ENCODE results near the gene DHX16.
"Not testable (repeated sequence)": the region's sequence is repeated elsewhere in the genome, so short reads cannot be mapped to it uniquely, and the experiment has no call there.

The DHX16 gene

DNA sequence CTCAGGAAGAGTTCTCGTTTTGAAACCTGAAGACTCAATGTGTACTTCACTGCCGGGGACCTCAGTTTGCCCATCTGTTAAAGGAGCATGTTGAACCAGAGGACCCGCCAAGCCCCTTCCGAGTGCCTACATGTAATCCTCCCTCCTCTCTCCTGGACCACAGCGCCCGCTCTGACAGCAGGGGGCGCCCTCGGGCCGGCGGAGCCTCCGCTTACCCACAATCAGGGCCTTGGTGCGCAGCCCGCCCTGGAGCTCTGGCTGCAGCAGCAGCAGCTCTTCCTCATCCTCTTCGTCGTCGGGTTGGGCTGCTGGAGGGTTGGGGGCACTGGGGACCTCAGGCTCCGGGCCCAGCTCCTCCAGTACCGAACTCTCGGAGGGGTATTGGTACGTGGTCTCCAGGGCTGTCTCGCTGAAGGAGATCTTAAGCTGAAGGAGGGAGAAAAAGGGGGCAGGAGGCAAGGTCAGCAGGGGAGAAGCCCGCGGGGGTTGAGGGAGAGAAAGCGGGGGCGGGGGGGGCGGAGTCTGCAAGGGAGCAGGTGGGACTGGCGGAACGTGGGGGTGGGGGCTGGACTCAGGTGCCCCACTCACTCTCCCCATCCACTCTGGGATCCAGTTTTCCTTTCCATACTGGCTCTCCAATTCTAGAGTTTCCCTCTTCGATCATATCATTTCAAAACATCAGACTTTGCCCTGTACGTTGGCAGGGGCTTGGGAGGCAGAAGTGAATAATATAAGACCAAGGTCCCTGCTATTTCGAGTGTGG is 6.3 kb upstream of the DHX16 start:
- peak; percentile 64 for DNase-seq

GRCh38 chr6:30676660-30677285 is 4.0 kb upstream of the DHX16 start:
- DNase-seq = no peak

DNA sequence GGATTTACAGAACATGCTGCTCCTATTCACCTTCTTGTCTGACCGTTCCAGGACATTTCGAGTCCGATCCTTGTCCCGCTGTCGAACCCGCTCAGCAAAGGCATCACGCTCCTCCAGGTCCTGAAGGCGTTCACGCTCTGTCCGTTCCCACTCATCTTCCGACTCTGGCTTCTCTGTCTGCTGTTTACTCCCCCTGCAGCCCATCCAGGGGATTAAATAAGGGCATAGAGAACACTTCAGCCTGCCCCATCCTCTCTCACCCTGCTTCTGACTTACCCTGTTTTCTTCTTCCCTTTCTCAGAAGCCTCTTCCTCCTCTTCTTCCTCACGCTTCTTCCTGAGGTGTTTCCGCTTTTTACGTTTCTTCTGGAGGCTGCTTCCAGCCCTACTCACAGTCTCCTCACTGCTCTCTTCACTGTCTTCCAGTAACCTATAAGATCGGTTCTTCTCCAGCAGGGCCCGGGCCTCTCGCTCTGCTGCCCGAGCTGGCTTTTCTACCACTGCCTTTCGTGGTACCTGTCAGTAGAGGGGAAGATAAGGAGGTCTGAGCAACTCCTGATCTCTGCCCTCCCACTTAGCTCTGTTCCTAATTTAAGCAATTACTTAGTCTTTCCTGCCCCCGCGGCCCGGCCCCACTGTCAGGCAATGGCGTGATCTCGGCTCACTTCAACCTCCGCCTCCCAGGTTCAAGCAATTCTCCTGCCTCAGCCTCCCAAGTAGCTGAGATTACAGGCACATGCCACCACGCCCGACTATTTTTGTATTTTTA is 1.9 kb downstream of the DHX16 start:
- DNase-seq = no peak

GRCh38 chr6:30666300-30666699 is 6.5 kb downstream of the DHX16 start:
- DNase-seq = not testable (repeated sequence)

DNA sequence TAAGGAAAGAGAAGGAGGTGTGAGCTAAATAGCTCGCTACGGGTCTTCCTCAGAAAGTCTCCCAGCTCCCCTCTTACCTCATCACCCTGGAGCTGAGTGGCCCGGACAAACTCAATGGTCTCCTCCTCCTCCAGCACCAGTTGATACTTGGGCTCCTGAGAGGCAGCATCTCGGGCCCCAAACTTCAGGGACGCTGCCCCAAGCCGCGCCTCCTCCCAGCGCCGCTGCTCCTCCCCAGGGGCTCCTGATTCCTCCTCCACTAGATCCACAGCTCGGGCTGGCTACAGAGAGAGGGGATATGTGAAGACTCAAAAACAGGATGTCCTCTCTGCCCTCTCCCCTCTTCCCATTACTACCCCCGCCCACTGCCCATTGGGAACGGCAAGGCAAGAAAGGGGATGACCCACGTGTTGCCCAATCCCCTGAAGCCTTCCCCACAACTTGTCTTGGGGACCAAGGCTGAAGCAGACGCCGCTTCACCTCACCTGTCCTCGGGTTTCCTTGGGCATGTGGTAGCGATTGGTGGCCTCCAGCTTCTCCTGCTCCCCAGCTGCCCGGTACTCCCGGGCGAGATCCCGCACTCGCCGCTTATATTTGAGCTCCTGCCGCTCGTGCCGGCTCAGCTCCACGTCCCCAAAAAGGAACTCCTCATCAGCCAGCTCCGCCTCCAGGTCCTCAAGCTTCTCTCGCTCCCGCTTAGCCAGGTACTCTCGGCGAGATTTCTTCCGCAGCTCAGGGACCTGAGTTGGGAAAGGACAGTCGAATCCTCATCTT is 7.6 kb downstream of the DHX16 start:
- no peak for DNase-seq

DNA sequence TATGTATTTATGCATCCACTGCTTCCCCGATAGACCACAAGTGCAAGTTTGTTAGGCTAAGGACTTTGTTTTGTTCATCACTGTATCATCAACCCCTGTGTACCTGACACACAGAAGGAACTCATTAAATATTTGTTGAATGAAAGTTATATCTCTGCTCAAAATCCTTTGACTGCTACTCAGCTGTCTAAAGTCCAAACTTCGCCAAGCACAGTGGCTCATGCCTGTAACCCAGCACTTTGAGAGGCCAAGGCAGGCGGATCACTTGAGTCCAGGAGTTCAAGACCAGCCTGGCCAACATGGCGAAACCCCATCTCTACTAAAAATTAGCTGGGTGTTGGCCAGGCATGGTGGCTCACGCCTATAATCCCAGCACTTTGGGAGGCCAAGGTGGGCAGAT is 14.9 kb downstream of the DHX16 start:
- DNase-seq = not testable (repeated sequence)

DNA sequence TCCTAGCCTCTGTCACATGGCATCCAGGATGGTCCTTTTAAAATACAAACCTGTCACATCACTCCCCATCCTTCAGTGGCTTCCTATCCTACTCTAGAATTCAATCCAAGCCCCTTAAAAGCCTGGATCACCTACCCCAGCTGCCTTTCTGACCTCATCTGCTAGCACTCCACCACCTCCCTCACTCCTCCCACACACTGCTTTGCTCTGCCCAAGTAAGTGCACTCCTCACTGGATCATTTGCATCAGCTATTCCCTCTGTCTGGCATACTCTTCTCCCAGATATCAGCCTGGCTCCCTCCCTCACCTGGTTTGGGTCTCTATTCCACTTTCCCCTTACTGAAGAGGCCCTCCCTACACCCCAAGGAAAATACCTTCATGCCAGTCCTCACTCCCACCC is 15.4 kb downstream of the DHX16 start:
- peak; percentile 27 for DNase-seq

DNA sequence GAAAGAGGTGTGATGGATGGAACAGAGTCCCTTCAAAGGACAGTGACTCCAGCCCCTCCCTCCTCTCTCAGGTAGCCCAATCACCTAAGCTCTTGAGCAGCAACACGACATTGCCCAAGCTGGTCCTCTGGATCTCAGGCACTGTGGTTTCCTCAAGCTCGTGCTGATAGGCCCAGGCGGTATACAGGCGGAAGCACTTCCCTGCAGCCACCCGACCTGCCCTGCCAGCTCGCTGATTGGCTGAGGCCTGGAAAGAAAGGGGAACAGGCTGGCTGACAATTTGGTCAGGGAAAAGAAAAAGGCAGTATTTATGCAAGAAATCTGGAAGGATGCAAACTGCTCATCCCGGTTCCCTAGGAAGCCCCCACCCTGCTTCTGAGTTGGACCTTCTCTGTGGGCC is 16.3 kb downstream of the DHX16 start:
- no peak for DNase-seq

DNA sequence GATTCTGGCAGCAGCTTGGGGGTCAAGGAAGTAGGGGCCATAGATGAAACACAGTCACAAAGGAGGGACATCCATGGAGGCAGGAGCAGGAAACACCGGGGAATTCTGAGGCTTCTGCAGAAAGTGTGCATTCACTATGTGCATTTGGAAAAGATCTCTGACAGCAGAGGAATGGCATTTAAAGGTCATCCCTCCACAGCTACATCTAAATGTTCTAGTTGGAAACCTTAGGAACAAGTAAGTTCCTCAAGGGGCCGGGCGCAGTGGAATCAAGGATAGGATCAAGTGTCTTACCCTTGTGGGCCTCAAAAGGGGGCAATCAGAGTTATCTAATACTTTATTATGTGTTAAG is 17.1 kb downstream of the DHX16 start:
- DNase-seq = no peak

- DNase-seq = no peak
Observed at GRCh38 chr6:30654798-30655742, 17.7 kb downstream of the DHX16 start.

GRCh38 chr6:30651143-30651542 is 21.7 kb downstream of the DHX16 start:
- DNase-seq = no peak

DNA sequence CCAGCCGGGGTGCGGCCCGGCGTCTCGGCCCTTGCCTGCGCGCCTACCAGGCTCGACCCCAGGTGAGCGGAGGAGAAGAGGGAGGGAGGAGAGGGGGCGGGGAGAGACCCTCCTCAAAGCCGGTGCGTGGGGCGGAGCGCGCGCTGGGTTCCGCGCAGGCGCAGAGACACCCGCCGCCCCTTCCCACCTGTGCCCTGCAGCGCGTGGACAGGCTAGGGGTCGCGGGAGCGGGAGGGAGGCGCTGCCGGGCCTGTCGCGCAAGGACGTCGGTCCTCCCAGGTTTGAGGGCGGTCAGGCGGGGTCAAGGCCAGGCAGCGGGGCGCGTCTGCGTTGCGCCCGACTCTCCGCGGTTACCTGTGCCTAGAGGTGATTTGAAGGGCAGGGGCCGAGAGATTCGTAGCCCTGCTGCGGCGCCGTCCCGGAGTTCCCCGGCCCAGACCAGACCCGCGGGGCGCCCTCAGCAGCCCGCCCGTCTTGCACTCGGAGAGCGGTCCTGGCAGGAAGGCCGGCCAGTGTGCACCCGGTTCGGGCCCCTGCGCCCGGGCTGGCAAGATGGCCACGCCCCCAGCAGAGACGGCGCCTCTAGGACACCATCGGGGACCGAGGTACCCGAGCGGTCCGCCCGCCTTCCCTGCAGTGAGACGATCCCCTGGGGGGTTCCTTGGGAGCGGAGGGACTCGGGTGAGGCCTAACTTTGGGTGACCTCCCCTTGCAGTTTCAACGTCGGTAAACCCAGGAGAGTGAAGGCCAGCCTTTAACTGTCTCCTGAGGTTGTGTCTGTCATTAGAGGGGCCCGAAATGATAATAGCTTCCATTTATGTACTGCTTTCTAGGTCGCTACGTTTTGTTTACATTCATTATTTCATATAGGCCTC is 25.3 kb downstream of the DHX16 start:
- peak; percentile 55 for DNase-seq

DNA sequence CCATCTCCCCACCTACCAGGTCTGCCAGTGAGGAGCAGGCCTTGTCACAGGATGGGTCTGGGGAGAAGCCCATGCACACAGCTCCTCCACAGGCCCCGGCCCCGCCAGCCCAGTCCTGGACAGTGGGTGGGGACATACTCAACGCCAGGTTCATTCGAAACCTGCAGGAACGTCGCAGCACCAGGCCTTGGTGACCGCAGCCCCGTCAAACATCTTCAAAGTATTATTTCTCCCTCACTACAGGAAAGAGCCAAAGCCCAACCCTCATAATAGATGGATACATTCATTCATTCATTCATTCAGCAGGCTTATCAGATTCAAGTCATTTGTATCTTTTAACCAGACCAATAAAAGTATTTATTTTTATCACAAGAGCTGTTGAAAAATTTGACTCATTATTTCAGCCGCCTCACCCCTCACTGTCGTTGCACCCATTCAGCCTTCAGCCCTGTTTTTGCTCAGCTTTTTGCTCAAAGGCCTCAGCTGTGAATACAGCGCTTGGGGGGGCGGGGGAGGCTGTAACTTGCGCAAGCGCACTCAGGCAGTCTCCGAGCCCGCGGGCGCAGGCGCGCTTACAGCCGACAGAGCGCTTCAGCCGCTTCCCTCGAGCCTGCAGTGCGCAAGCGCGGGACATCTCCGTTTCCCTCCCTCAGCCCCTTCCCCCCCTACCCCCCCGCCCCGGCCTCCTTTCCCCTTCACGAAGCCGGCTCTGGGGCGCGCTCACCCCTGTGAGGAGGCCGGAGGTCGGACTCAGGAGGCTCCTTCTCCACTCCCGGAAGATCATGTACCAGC is 26.2 kb downstream of the DHX16 start, which contains the start of gene C6orf136:
C6orf136 (plus strand) TSS at position 684 of the 792 bp plus-strand sequence; CDS start at position 783, 99 bp downstream.
- DNase-seq = peak; percentile 90

GRCh38 chr6:30645989-30646388 is 26.8 kb downstream of the DHX16 start:
- no peak for DNase-seq

DNA sequence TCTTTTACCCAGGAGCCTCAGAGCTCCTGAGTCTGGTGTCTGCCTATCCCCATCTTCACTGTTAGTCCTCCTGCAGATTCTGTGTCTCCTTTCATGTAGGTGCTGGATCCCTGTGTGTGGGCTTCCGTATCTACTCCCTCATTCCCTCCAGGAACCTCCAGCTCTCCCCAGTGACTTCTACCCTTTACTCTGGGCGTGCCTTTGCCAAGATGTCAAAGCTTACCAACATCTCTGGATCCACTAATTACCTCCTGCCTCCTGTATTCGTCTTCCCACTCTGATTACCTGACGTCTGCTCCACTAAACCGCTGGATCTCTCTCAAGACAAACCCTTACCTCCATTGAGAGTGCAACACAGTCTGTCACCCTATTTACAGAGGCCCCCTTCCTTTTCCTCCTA is 28.0 kb downstream of the DHX16 start:
- no peak for DNase-seq

DNA sequence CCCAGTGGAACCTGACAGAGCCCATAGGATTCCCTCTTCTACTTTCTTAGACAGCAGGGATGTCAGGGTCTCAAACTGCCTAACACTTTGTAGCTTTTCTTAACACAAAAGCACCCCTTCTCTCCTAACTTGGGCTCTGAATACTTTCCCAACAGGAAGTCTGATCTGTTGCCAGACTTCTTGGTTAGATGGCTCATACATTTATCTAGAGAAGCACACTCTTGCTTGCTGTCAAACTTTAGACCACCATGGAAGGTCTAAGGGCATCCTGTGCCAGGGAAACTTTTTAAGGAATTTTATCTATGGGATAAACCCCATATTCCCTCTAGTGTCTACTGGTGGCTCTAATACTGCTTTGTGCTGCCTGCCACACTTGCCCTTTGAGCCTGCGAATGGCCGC is 29.1 kb downstream of the DHX16 start:
- no peak for DNase-seq

GRCh38 chr6:30641048-30641447 is 31.8 kb downstream of the DHX16 start:
- DNase-seq = no peak

DNA sequence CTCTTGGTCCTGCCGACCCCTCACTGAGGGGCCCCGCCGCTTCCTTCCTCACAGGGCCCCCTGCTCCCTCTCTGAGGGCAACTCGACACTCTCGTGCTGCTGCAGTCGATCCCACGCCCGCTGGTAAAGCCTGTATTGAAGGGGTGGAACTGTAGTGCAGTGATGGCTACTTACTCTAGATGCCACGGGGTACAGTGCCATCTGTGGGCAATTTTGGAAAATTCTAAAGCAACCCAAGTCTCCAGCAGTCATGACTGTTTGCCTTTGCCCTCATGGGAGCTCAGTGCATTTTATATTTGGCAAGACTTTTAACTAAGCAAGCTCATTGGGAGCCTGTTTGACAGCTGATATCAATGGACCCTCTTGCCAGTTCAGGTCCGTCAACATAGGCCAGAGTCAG is 32.3 kb downstream of the DHX16 start:
- DNase-seq = no peak

- DNase-seq = no peak
Observed at GRCh38 chr6:30635834-30636233, 37.0 kb downstream of the DHX16 start.

All from kidney glomerular epithelial cell (primary cell).